ENCODE measurements around the gene CDK14.

The CDK14 gene

DNA sequence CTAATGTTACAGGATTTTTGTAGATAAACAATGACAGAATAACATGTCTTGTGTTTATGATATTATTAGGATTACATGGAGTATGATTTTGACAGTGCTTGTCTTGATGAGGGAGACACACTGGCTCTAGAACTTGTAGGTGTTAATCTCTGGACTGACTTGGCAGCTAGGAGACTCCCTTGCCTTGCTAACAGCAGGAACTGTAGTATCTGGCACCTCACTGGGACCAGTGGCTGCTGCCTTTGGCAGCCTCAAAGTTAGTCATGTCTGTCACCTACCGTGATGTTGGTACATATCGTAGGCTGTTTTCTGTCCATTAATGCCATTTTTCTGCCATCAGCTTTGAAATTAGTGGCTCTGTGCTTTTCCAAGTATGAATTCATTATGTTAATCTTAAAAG is 261.5 kb downstream of the CDK14 start:
- no peak for DNase-seq

DNA sequence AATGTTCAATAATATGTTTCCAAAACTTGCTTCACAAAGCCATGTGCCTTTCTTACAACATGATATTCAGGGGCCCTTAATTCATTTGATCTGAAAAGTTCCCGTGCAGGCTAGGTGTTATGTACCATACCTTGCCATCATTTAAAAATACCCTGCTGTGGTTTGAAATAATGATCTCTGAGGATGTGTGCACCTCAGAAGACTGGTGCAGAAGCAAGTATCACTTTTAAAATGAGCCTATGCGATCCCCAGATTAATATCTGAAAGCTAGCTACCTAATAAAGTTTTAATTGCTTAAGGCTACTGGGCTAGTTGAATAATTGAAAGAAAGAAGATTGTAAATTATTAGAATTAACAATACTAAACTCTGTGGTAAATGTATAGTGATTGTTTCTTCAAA is 262.4 kb downstream of the CDK14 start:
- no peak for DNase-seq

DNA sequence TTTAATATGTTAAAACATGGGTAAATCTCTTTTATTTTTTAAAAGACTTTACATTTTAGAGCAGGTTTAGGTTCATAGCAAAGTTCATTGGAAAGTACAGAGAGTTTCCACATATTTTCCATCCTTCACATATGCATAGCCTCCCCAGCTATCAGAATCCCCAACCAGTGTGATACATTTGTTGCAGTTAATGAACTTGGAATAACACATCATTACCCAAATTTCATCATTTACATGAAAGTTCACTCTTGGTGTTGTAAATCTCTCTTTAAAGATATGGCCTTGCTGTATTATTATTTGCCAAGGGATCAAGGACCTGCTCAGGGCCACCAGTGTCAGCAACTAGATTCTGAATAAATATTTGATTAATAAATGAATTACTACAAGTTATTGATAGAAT is 263.4 kb downstream of the CDK14 start:
- no peak for DNase-seq

DNA sequence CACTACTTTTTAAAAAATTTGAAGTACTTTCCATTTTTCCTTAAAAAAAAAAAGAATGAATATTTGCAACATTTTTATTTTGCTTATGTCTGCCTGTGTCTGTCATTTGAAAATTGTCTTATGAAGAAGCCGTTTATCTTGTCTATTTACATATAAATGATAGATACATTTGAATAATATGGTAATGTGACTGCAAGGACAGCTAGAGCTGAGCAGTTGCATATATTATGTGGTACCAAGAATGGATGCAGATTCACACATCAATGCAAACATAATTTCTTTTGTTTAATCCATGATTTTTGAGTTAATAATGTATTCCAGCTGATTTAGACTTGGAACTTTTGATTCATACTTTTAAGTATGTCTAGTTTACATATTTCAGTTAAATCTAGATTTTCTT is 268.0 kb downstream of the CDK14 start:
- DNase-seq, result no peak

DNA sequence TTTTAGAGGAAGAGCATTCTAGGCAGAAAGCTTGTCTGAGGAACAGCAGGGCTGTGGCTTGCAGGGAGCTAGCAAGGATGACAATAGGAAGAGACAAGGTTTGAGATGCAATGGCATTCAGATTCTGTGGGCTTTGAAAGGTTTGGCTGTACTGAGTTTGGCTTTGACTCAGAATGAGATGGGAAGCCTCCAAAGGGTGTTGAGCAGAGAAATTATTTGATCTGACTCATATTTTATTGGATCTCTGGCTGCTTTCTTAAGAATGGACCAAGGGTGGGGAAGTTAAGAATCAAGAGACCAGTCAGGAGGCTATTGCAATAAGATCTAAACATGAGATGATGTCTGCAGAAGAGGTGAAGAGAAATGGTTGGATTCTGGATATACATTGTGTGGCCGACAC is 273.2 kb downstream of the CDK14 start:
- DNase-seq, result no peak

DNA sequence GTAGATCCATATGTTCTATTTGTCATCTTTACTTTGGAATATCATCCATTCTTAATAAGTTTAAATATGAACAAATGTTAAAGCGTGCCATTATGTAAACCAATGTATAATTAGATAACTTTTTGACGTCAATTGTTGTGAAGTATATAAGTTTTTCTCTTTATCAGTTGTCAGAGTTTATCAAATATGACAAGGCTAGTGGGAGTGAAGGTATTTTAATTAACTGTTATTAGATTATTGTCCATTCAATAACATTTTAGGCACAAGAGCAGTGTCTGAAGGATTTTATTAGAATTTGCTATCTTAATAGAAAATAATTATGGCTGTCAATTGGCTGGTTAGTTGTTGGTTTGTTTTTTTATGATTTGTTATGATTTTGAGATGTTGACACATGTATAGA is 280.6 kb downstream of the CDK14 start:
- no peak for DNase-seq

DNA sequence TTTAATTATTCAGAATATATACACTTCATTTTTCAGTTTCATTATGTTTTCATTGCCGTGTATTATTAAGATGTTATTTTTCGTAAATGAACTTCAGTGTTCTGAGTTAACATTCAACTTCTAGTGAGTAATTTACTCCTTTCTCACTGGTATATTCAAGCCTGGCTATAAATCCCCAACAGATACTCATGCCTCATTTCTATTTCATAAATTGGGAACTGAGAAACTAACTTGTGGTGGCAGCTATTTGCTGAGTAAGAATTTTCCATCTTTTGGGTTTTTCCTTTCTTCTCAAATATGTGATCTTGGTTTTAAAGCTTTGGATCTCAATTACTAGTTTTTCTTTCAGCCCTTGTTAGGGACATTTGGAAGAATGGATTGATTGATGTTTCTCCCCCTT is 281.1 kb downstream of the CDK14 start:
- DNase-seq, result no peak

DNA sequence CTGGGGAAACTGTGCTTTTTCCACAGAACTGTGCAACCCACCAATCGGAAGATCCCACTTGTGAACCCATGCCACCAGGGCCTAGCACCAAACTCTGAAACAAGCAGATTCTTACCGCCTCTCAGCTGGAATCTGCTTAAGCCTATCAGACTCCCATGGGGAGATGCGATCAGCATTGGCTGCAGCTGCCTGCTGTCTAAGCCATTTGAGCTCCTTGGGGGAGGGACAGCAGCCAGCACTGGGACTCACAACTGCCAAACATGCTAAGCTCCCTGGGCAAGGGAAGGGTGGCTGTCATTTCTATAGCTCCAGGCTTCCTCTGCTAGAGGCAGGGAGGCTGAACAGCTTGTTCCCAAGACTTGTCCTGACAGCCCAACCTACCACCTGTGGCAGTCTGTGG is 283.8 kb downstream of the CDK14 start:
- DNase-seq, result no peak

DNA sequence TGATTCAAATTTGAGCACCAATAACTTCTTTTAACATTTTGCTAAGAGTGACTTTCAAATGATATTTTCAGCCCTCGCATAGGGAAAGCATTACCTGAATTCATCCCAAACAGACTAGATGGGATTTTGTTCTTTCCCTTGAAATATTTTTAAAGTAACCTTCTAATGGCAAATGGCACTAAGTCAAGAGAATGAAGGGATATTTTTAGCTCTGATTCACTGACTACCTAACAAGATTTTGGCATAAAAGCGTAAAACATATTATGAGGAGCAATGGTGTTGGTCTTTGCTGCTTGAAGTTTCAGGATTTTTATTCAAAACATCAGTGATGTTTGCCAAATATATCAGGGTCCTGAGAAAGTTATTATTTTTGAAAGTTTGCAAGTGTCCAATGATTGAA is 290.3 kb downstream of the CDK14 start:
- no peak for DNase-seq

DNA sequence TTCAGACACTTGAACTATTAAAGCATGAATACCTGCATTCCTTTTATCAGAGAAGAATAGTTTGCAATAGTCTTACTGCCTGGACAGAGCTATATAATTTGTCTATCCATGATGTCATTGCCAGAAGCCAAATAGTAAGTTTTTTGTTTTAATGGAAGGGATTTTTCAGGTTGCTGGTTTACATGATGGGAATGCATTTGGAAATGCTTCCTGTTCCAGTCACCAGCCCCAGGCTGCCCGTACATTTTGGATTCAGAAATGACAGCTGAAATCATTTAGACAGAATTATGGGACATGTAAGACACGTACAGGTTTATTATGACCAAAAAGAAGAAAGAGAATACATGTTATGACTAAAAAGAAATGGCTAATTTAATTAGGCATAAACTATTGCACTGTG is 293.1 kb downstream of the CDK14 start:
- DNase-seq, result no peak

DNA sequence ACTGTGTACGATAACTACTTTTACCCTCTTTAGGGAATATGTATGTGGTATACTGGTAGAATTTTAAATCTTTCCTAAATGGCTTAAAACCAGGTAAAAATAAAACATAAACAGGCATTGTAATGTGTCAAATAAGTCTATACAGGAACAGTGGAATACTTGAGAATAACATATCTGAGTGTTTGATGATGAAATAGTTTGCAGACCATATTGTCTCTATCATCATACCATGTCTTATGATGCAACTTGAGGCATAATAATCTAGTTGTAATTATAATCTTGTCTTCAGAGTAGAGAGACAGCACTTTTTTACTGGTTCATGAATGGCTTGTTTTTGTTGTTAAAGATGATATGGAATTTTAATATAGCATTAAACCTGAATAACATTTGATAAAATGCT is 293.5 kb downstream of the CDK14 start:
- DNase-seq, result no peak

DNA sequence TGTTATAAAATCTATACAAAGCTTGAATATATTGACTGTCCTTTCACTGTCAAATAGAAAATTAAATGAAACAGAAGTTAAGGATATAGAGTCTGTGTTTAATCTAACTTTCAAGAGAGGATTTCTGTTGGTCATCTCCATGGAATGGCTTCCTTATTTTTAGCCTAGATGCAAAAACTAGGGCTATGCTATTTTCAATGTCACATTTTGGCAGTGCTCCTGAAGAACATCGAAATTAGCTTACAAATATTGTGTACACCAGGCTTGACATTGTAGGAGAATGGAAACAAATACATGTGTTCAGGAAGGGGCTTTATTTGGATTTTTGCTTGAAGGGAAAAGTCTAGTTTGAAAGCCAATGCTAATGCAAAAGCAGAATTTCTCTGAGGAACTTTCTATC is 295.4 kb downstream of the CDK14 start:
- no peak for DNase-seq

DNA sequence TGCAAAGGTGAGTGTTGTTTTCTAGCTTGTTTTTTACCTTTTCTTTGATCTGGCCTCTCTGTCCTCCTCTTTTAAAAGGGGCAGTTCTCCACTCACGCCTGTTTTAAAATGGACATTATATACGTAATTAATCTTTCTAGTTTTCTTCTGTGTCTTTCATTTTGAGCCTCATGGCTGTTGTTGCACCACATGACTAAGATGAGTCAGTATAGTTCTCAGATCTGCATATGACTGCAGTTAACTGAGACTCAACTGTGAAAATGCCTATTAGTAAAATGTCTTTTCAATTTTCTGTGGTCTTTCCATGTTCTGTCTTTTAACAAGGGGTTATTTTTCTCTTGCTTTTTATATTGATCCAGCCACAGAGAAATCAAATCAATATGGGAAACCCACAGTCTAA is 296.1 kb downstream of the CDK14 start:
- DNase-seq, result no peak

DNA sequence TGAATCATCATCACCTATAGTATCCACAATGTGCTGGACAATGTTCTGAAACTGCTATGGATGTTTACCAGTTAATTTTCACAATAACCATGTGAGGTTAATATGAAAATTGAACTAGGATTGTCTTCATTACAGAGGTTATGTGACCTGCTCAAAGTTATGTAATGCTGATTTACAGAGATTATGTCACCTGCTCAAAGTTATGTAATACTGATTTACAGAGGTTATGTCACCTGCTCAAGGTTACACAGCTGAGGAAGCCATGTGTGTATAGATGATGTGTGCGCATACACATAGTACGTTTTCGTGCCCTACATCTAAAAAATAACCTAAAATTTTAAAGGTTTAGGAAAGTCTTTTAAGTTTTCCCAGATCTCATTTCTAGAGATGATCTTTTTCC is 298.0 kb downstream of the CDK14 start:
- DNase-seq, result no peak

DNA sequence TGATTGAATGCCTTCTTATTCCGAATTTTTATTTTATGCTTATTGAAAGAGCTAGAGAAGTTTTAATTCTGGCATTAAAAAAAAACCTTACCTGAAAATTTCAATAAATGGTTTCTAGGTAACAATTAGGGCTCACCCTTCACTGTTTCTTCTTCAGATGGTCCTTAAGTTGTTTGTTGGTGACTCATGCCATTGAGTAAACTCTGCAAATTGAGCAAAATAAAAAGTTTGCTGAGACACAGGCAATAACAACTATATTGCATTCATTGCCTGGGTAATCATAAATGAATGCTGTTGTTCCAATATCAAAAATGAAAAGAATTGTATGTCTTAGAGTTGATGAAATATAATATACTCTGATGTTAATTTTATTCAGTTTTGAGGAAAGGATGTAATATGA is 300.3 kb downstream of the CDK14 start:
- DNase-seq, result no peak

DNA sequence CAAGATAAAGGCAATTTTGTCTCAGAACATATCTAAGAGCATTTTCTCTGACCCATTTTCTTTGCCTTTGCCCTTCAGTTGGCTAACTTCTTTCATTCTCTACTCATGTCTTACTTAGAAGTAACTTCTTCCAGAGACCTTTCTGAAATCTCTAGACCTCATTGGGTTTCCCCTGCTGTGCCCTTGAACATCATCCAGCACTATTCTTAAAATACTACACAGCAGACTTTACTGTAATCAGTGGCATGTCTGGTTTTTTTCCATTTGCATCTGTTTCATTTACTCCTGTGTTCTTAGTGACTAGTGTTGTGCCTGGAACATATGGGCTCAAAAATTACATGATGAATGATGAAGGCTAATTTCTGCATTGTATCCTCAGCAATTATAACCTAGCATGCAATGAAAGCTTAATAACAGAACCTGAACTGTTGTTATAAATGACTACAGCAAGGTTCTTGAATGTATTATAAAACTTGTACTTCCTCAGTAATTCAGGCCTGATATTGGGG is 301.9 kb downstream of the CDK14 start:
- DNase-seq, result no peak

DNA sequence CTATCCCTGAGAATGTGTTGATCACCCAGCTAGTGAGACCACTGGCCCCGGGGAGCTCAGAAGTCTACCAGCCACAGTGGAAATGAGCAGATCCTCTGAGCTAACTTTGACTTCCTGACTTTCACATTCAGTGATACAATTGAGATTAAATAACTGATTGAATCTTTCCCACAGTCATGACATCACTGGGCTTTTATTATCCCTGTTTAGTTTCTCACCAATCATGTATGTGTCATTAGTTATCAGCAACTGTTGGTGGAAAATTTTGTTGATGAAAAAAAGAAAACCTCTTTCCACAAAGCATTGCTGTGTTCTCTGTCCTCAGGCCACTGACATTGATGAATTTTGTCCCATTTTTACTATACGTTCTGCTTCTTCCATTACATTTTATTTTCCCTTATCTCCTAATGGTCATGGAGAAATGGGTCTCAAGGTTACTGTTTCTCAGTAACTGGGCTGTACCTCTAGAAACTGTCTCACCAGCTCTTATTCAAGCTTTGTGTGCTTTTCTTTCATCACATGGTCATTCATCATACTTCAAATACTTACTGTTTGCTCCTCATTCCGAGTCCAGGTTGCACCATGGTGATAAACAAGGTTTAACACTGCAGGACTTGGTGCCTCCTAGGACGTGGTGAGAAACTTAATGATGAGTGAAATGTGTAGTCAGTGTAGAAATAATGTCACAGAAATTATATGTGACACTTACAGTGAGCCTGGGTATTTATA is 304.7 kb downstream of the CDK14 start:
- DNase-seq, result no peak

DNA sequence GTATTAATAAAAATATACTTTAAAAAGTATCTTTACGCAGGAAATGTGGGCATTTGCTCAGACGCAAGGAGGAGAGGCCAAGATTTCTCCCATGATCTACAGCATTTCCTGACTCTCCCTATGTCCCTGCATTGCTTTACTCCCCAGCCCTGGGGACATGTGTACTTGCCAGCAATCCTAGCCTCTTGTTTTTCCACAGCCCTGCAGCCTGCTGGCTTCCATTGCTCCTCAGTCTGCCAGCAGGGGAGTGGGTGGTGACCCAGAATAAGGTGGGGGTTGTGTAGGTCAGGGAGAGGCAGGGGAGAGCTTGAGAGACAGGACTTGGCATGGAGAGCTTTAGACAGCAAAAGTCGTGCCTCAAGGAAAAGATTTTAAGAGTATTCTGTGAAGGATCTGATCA is 307.7 kb downstream of the CDK14 start:
- no peak for DNase-seq

DNA sequence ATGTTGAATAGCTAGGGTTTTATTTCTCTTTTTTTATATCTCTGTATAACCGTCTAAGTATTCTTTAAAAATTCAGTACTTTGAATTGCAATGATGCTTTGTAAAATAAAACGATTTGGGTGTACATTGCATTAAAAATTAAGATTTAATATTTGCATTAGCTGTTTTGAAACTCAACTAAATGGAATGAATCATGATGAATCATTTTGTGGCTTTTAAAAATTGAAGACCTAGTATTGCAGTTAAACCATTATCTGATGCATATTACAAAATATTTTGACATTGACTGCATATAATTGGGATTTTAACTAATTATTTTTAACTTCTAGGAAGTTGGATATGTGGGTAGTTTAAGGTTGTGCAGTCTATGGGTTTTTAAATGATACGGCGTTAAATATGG is 314.0 kb downstream of the CDK14 start:
- no peak for DNase-seq

DNA sequence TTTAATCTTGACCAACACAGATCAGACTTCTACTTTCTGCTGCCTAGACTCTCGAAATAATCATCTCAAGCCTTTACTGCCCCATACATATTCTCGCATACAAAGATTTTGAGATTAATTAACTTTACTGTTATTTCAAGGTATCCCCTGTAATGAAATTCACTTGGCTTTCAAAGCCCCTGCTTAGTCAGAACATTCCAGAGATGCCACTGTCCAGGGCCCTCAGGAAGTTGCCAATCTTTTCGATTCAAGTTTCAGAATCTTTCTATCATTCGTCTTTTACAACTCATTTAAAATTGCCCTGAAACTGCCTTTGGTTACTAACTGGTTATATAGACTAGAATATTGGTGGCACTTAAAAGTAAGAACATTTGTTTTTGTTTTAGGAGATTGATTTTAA is 320.2 kb downstream of the CDK14 start:
- DNase-seq, result no peak

DNA sequence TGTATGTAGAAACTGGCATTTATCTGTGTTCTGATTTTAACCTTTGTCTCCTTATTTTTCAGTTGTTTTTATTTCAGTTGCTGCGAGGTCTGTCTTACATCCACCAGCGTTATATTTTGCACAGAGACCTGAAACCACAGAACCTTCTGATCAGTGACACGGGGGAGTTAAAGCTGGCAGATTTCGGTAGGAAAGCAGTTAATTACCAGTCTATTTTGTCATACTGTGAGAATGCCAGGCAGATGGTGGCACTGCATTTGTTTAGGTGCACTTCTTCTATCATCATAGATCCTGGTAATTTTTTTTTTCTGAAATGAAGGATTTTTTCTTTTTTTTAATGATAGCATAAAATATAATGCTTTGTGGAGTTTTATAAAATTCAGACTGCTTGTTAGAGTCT is 321.4 kb downstream of the CDK14 start:
- no peak for DNase-seq

DNA sequence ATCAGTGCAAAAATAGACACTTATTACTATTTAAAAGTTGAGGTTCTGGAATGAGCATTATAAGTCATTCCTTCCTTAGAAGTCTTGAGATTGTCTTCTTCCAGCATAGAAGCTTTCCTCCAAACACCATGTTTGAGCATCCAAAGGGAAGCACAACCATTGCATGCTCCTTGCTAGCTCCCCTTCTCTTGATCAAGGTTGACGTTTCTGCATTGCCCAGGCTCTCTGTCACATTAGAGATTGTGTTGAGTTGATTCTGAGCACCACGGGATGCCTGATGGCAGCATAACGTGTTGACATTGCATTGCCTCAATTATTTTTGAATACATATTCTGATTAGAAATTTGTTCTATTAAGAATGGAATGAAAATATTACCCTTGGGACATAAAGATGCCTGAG is 322.2 kb downstream of the CDK14 start:
- no peak for DNase-seq

DNA sequence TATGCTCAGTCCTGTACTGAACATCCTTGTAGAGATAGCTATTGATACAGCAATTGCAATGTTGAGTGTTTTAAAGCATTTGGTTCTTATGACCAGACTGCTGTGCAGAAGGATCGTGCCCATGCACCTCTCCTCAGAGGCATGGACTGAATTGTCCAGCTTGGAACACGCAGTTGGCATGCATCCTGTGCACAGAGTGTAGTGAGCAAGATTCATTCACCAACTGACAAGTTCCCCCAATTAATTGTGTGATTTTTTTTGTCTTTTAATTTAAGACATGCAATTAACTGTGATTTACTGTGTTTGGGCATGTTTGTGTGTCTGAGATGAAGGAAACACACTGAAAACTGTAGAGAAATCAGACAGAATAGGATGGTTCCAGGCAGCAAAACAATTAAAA is 323.7 kb downstream of the CDK14 start:
- no peak for DNase-seq

DNA sequence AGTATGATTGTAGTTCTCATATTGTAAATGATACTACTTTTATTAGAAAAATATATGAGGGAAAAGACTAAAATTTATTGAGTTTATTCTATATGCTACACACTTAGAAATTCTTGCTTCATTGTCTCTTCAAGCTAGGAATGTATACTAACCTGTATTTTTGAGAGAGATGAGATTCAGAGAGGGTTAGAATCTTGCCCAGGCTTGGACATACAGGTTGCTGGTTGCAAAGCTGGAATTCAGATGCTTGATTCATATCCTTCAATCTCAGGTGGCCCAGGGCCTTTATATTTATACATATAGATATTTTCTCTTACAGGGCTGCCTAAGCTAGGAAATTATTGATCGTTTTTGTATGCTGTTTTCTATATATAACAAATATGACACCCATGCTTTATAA is 324.2 kb downstream of the CDK14 start:
- no peak for DNase-seq

DNA sequence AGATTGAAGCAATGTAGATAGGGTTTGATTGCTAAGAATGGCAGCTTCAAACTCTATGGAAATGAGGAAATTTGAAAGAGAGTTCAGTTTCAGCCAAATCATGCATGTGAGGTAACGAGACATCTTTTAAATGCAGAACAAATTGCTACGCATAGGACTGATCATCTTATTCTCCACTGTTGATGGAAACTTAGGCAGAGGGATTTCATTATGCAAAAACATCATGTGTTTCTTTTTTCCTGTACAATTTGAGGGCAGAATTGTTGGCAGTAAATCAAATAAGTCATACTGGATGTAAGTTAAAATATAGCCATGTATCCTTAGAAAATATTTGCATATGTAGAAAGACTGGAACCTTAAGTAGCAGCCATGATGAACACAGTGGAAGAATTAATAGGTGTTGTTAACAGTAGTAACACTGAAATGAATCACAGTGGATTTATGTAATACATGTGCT is 327.4 kb downstream of the CDK14 start:
- no peak for DNase-seq

All from activated CD4-positive, alpha-beta T cell treated with anti-CD3 and anti-CD28 coated beads, Interleukin-2, amount 50 U/mL, for 16 hours (primary cell).